IPS DF 19.7 (cell line): ENCODE measurements around the gene MARK1.
"Not testable (repeated sequence)": the region's sequence is repeated elsewhere in the genome, so short reads cannot be mapped to it uniquely, and the experiment has no call there.

Source experiments
- DNase-seq: peaks from one replicate; pipeline ENCODE4 v3.0.0-alpha.2; 2013; ENCODE audit warnings: low read depth, low spot score

Gene MARK1

DNA sequence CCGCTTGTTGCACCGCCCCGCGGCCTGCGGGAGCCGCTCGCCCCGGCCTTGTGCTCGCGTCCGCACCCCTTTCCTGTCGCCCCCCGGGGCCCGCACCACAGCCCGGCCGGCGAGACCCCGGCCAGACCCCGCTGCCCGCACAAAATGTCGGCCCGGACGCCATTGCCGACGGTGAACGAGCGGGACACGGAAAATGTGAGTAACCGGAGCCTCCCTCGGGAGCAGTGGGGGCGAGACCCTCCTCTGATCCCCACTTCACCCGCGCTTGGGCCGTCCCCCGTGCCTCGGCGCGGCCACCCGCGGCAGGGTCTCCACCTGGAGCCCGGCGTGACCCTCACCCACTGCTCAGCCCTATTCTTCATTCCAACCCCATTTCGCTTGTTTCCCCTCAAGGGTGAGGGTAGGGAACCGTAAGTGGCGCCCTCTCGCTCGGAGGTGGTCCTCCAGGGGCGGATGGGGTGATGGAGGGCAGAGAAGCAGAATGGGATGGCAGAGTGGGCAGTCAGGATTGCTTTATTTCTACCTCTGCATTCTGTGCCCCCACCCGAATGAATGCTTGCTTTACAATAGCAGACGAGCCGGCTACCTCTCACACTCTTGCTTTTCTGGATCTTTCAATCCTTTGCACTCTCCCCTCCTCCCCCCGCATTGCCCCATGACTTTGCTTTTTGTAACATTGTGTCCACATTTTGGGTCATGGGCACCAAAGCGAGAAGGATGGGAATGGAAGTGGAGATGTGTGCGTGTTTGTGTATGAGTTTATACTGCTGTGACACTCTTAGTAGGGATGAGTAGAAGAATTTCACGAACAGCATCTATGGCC is 954 bp downstream of the MARK1 start:
- no peak for DNase-seq

DNA sequence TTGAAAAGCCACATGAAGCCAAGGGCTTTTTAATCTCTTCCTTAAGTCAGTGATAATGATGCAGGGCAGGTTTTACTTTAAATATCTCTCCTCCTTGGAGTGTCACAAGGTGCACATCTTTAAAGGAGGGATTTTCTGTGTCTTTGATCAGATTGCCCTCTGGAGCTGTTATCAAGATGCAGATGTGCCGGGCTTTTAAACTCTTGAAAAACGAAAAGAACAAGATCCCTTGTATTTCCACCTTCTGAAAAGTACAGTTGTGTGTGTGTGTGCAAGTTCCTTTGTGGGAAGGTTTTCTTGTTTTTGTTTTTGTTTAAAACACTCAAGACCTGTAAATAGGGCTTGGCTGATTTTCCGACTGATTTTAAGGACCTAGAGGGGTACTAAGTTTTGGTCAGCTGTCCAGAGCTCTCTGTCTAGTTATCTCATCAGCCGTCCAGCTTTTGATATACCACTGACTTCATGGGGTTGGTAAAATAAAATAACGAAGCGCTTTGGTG is 1.6 kb downstream of the MARK1 start:
- no peak for DNase-seq

DNA sequence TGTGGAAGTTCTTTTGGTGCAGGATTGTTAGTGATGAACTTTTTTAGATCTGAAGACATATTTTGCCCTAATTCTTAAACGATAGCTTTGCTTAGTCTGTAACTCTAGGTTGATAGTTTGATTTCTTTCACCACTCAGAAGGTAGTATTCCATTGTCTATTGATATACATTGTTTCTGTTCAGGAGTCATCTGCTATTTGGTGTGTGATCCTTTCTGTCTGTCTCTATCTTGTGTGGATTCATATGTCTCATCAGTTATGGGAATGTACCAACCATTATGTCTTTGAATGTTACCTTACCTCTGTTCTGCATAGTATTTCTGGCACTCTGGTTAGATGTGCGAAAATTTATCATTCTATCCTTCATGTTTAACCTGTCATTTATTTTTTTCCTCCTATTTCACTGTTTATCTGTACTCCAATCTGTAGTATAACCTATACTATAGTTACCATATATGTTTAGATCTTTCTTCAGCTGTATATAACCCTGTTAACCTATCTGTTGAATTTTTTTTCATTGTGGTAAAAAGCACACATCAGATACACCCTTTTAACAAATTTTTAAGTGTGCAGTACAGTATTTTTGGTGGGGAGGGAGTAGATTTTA is 5.7 kb downstream of the MARK1 start:
- DNase-seq, result no peak

GRCh38 chr1:220544901-220545303 is 17.0 kb downstream of the MARK1 start:
- no peak for DNase-seq

- DNase-seq, result no peak
These were observed 23.0 kb downstream of the MARK1 start for GRCh38 chr1:220550811-220551399.

GRCh38 chr1:220551718-220552117 is 23.8 kb downstream of the MARK1 start:
- DNase-seq, result no peak

- no peak for DNase-seq
These were observed 24.8 kb downstream of the MARK1 start for GRCh38 chr1:220552672-220553260.

- DNase-seq, result no peak
These were observed 28.7 kb downstream of the MARK1 start for GRCh38 chr1:220556641-220557040.

DNA sequence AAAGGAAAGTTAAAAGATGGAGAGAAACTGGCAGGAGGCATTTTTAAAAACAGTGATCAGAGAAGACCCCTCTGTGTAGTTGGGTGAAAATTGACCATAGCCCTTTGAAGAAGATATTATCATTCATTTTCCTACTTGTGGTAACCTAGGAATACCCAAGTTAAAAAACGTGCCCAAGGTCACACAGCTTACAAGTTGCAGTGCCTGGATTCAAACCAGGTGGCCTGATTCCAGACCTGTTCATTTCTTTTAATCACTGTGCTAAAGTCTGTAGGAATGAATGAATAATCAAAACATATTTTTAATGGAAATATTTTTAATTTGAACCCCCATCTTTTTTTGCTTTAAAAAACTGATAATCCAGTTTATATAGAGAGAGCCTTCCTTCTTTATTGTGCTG is 35.6 kb downstream of the MARK1 start:
- DNase-seq, result no peak

- DNase-seq, result no peak
These were observed 36.3 kb downstream of the MARK1 start for GRCh38 chr1:220564216-220564615.

DNA sequence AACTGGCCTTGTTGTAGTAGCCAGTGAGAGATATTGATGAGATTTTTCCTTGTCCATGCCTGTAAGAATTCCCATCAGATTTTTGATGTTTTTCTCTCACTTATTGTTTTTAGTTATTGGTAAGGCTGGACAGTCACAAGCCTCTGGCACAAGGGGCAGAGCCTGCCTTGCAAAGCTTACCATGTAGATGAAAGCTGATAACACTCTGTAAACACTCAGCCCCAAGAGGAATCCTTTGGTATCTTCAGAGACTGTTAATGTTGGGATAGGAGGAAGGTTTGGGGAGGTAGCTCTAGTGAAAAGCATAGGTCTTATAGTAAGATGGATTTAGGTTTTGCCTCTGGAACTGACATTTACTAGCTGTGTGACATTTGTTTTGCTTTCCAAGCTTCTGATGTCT is 37.7 kb downstream of the MARK1 start:
- DNase-seq, result no peak

DNA sequence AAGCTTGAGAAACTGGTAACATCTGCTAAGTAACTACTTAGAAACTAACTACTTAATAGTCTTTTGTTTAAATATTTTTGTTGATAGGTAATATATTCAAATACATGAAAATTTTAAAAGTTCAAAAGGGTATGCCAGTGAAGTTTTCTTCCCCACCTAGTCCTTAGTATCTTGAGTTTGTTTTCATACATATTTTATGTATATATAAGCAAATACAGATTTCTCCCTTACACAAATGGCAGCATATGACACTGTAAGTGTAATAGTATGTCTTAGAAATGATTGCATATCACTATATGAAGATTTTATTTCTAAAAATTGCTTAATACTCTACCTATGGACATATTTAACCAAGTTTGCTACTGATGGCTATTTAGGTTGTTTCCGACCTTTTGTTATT is 38.9 kb downstream of the MARK1 start:
- no peak for DNase-seq

- no peak for DNase-seq
These were observed 44.5 kb downstream of the MARK1 start for GRCh38 chr1:220572416-220572815.

DNA sequence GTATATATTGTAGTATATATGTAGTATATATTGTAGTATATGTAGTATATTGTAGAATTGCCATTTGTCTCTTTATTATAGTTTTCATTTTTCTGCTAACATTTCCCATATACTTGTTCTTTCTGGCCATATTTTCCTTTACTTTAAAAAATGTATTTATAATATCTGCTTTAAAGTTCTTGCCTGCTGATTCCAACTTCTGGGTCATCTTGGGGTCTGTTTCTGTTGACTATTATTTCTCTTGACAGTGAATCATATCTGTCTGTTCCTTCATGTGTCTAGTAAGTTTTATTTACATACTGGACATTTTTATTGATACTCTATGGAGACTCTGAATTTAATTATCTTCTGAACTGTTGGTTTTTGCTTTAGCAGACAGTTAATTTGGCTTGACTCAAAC is 45.9 kb downstream of the MARK1 start:
- DNase-seq, result no peak

GRCh38 chr1:220575718-220576497 is 48.0 kb downstream of the MARK1 start:
- DNase-seq, result no peak

DNA sequence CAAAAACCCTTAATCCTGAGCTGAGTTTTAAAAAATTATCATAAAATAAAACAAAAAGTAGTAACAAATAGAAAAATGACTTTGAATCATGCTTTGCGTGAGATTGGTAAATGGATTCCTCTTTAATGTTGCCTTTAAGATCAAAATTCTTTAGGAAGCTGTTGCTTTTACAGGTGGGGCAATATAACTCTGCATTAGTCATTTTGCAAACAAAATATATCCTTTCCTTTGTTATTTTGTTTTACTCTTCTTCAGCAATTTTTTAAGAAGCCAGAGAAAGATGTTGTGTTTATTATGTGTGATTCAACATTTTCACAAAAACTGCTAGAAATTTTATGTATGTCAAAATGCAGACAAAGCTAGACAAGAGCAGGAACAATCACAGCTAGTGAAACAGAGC is 50.0 kb downstream of the MARK1 start:
- DNase-seq, result no peak

GRCh38 chr1:220579317-220579716 is 51.4 kb downstream of the MARK1 start:
- no peak for DNase-seq

DNA sequence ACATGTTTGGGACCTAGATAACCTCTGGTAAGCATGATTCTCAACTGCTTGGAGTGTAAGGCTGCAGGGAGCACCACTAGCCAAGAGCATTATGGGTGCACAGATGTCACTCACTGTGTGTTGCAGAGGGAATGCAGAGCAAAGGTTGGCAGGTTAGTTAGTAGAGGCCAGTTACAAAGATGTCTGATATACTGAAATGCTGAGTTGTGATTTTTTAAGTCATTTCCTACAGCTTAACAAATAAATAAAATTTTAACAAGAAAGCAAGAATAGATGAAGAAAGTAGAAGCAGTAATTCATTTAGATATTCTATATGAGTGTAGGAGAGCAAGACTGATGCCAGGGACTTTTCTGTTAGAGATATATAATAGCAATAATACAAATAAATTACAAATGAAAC is 64.8 kb downstream of the MARK1 start:
- DNase-seq, result no peak

- no peak for DNase-seq
These were observed 66.4 kb downstream of the MARK1 start for GRCh38 chr1:220594356-220594755.

DNA sequence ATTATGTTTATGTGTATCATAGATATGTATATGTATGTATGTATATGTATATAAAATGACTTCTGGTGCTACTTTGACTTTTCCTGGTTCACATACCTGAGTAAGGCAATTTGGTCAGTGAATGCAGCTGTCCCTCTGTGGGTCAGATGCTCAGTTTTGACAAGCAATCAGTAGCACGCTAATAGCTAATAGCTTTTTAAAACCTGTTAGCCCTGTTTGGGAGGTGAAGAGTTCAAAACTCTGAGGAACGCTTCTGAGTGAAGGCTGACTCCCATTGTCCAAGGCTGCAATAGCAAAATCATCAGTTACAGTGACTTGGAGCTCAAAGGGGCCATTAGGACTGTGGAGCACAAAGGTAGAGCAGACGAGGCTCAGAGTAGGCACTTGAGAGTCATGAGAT is 67.2 kb downstream of the MARK1 start:
- DNase-seq, result no peak

DNA sequence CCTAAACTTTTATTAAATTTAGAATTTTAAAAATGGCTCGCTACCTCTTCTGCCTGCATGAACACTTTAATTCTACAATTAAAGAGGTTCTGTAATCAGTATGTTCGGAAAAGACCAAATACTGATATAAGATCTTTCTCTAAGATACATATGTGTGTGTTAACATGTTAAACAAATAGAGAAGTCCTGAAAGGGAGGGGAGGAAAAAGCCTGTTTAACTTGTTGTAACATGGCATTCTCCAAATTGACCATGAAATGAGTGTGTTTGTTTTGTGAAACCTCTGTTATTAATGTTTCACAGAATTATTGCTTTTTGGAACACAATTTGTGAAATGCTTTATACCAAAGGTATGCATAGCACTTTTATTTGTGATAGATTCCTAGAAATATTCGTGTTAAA is 77.0 kb downstream of the MARK1 start:
- DNase-seq, result no peak

DNA sequence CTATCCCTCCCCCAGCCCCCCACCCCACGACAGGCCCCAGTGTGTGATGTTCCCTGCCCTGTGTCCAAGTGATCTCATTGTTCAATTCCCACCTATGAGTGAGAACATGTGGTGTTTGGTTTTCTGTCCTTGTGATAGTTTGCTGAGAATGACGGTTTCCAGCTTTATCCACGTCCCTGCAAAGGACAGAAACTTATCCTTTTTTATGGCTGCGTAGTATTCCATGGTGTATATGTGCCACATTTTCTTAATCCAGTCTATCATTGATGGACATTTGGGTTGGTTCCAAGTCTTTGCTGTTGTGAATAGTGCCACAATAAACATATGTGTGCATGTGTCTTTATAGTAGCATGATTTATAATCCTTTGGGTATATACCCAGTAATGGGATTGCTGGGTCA is 77.7 kb downstream of the MARK1 start:
- DNase-seq, result not testable (repeated sequence)
